ENCODE data around the gene DIPK1B. TPM values are rescaled to one million over a fixed set of nuclear protein-coding genes. Genes with fewer than 3 reads are reported as not detected.
"Not testable (repeated sequence)": the region's sequence is repeated elsewhere in the genome, so short reads cannot be mapped to it uniquely, and the experiment has no call there.

DIPK1B gene
- total and polyA plus RNA-seq, 2 experiments from 2014 or later, result 18.7 to 60.0 TPM

DNA sequence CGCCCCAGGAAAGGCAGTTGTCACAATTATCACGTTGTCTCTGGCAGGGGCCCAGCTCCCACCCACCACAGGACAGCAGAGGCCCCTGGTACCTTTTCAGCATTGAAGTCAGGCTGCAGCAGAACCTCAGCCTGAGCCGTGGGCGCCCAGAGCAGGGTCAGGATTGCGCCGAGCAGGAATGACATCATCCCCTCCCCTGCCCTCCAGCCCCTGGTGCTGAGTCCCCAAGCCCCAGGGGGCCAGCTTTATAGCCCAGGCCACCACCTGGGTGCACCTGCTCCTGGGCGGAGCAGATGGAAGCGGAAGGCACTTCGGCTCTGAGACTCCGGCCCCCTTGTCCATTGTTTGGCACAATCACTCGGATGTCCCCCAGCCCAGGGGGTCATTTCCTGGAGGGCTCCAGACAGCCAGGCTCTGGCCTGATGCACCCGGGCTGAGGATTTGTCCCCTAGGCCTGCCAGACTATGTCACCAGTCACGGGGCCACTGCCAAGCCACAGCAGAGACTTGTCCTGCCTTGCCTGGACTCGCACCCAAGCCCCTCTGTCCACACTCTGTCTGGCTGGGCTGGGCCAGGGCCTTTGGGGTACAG, 52.0 kb downstream of the DIPK1B start, which contains the start of gene LCN15:
LCN15 (minus strand) TSS at position 218 of the 591 bp plus-strand sequence; CDS start at position 188, 30 bp downstream.
- no peak for TF ChIP-seq ZNF331 (CRISPR knock-in tag; IDR thresholded peaks at IDR 0.05; ENCODE audit: low read depth)

GRCh38 chr9:136765041-136765440, 52.7 kb downstream of the DIPK1B start:
- Histone ChIP-seq H3K36me3 (ENCODE audit: insufficient read depth) (no peaks in the 10 kb centered on the region), H3K4me2 (no peak overlapping the region), H3K9me2 (ENCODE audit: insufficient read depth) (no peaks in the 10 kb centered on the region), H2AFZ (no peak overlapping the region), H3K27ac (ENCODE audit: low read depth) (no peak overlapping the region), H4K20me1 (replicated peaks; ENCODE audit: insufficient read depth) (no peaks in the 10 kb centered on the region), H3K4me1 (ENCODE audit: insufficient read depth) (no peaks in the 10 kb centered on the region), H3K27me3 (ENCODE audit: insufficient read depth) (no peaks in the 10 kb centered on the region), H3F3A (replicated peaks; ENCODE audit: low read depth) (0 out of 2 replicates have a peak, but pooled peaks cover 5% of the 10 kb centered on the region), H3K79me2 (replicated peaks; ENCODE audit: insufficient read depth) (no peaks in the 10 kb centered on the region), H3K4me3 (no peak overlapping the region)
- ATAC-seq (no peak), DNase-seq (ENCODE audit: low spot score) (no peak)
- peaks cover 13% of the 10 kb centered on the region for H3K4me1 Mint-ChIP-seq
- peaks cover 3% of the 10 kb centered on the region; the same call in 2 of the 3 replicates for H3K36me3 Mint-ChIP-seq (ENCODE audit: low read depth)
- H3K4me3 Mint-ChIP-seq, result no peak overlapping the region
- H3K9me3 Mint-ChIP-seq, result peaks cover 13% of the 10 kb centered on the region
- no peak overlapping the region for H3K27ac Mint-ChIP-seq
- TF ChIP-seq CTCF (conservative IDR thresholded peaks at IDR 0.05; ENCODE audit: low read depth in 2 of 2), result no peak
- TF ChIP-seq ZNF462 (CRISPR knock-in tag; IDR thresholded peaks at IDR 0.05), result no peak
- TF ChIP-seq ZNF331 (CRISPR knock-in tag; IDR thresholded peaks at IDR 0.05; ENCODE audit: low read depth), result no peak
- peaks cover 8% of the 10 kb centered on the region for H3K27me3 Mint-ChIP-seq (ENCODE audit: insufficient read depth, low read depth, poor library complexity)

More for the DNA sequence above, 52.0 kb downstream of the DIPK1B start, which contains the start of gene LCN15:
- Histone ChIP-seq H3K4me3 (peak within 1 kb of the TSS; percentile 51), H2AFZ (peak within 1 kb of the TSS; percentile 80; the same call in 1 of the 2 replicates), H3K27me3 (ENCODE audit: insufficient read depth) (no peaks in the 10 kb centered on the region), H3K4me1 (ENCODE audit: insufficient read depth) (no peaks in the 10 kb centered on the region), H3K4me2 (peak within 1 kb of the TSS; percentile 76; the same call in 1 of the 2 replicates), H4K20me1 (replicated peaks; ENCODE audit: insufficient read depth) (no peaks in the 10 kb centered on the region), H3K9me2 (ENCODE audit: insufficient read depth) (no peaks in the 10 kb centered on the region), H3K79me2 (replicated peaks; ENCODE audit: insufficient read depth) (no peaks in the 10 kb centered on the region), H3K36me3 (ENCODE audit: insufficient read depth) (no peaks in the 10 kb centered on the region), H3K27ac (ENCODE audit: low read depth) (no peak within 1 kb of the TSS), H3F3A (replicated peaks; ENCODE audit: low read depth) (0 out of 2 replicates have a peak, but pooled peaks cover 5% of the 10 kb centered on the region)
- no peak within 1 kb of the TSS for H3K27ac Mint-ChIP-seq
- peaks cover 13% of the 10 kb centered on the region for H3K9me3 Mint-ChIP-seq
- peaks cover 8% of the 10 kb centered on the region for H3K27me3 Mint-ChIP-seq (ENCODE audit: insufficient read depth, low read depth, poor library complexity)
- DNase-seq (ENCODE audit: low spot score) (no peak), ATAC-seq (no peak)
- peak within 1 kb of the TSS; percentile 57; the same call in 2 of the 3 replicates for H3K4me3 Mint-ChIP-seq
- peaks cover 3% of the 10 kb centered on the region; the same call in 2 of the 3 replicates for H3K36me3 Mint-ChIP-seq (ENCODE audit: low read depth)
- H3K4me1 Mint-ChIP-seq, result peaks cover 13% of the 10 kb centered on the region

DNA sequence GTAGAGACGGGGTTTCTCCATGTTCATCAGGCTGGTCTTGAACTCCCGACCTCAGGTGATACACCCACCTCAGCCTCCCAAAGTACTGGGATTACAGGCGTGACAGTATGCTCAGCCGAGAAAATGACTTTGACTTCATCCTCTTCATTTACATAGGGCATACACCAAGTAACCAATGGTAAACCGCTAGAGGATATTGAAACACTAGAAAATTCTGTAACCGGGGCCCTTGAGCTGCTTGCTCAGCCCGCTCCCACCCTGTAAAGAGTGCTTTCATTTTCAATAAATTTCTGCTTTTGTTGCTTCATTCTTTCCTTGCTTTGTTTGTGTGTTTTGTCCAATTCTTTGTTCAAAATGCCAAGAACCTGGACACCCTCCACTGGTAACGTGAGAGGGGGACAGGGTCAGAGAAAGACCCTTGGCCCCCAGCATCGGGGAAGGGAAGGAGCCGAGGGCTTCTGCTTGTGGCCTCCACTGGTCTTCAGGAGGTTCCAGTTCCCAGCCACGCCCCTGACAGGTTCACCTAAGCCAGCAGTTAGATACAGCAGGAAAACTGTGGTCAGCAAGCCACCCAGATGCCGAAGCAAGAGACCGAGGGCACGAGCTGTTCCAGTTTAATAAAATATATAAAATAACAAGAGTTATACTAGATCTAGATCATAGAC, 53.5 kb downstream of the DIPK1B start:
- H3K4me3 Mint-ChIP-seq; ATAC-seq; H3K79me2 ChIP-seq (replicated peaks; ENCODE audit: insufficient read depth); H3K27ac ChIP-seq (ENCODE audit: low read depth); H3K4me2 ChIP-seq; H3K27ac Mint-ChIP-seq; H3F3A ChIP-seq (replicated peaks; ENCODE audit: low read depth); DNase-seq (ENCODE audit: low spot score); H3K36me3 ChIP-seq (ENCODE audit: insufficient read depth); H3K4me3 ChIP-seq; H3K36me3 Mint-ChIP-seq (ENCODE audit: low read depth); H3K9me2 ChIP-seq (ENCODE audit: insufficient read depth); H3K27me3 ChIP-seq (ENCODE audit: insufficient read depth); H4K20me1 ChIP-seq (replicated peaks; ENCODE audit: insufficient read depth); H2AFZ ChIP-seq; H3K4me1 ChIP-seq (ENCODE audit: insufficient read depth); H3K27me3 Mint-ChIP-seq (ENCODE audit: insufficient read depth, low read depth, poor library complexity): not testable (repeated sequence)
- Mint-ChIP-seq H3K4me1 (peaks cover 11% of the 10 kb centered on the region), H3K9me3 (peaks cover 13% of the 10 kb centered on the region)

All from GM23338 (cell line).